Measurements from ENCODE around the gene WNT10A.

The WNT10A gene

GRCh38 chr2:218878926-218879761 is 1.5 kb upstream of the WNT10A start:
- TF ChIP-seq CTCF (IDR thresholded peaks at IDR 0.05; ENCODE audit: low read depth, low read length) = no peak
- no peak for DNase-seq (ENCODE audit: extremely low read depth, low read depth)

- no peak for DNase-seq (ENCODE audit: extremely low read depth, low read depth)
- no peak for TF ChIP-seq CTCF (IDR thresholded peaks at IDR 0.05; ENCODE audit: low read depth, low read length)
Measured at GRCh38 chr2:218879776-218880101, 913 bp upstream of the WNT10A start.

- DNase-seq (ENCODE audit: extremely low read depth, low read depth) = no peak
- TF ChIP-seq CTCF (IDR thresholded peaks at IDR 0.05; ENCODE audit: low read depth, low read length) = no peak
Measured at GRCh38 chr2:218880859-218881594, 375 bp downstream of the WNT10A start.

- DNase-seq (ENCODE audit: extremely low read depth, low read depth) = no peak
- TF ChIP-seq CTCF (IDR thresholded peaks at IDR 0.05; ENCODE audit: low read depth, low read length) = no peak
Measured at GRCh38 chr2:218881744-218882460, 1.2 kb downstream of the WNT10A start.

GRCh38 chr2:218882461-218882816 is 1.8 kb downstream of the WNT10A start:
- no peak for TF ChIP-seq CTCF (IDR thresholded peaks at IDR 0.05; ENCODE audit: low read depth, low read length)
- no peak for DNase-seq (ENCODE audit: extremely low read depth, low read depth)

GRCh38 chr2:218882866-218883366 is 2.3 kb downstream of the WNT10A start:
- no peak for DNase-seq (ENCODE audit: extremely low read depth, low read depth)
- TF ChIP-seq CTCF (IDR thresholded peaks at IDR 0.05; ENCODE audit: low read depth, low read length) = no peak

Data from AG09319 (cell line).